Measurements from ENCODE around the gene UACA.
"Not testable (repeated sequence)": the region's sequence is repeated elsewhere in the genome, so short reads cannot be mapped to it uniquely, and the experiment has no call there.

The UACA gene, protein sequence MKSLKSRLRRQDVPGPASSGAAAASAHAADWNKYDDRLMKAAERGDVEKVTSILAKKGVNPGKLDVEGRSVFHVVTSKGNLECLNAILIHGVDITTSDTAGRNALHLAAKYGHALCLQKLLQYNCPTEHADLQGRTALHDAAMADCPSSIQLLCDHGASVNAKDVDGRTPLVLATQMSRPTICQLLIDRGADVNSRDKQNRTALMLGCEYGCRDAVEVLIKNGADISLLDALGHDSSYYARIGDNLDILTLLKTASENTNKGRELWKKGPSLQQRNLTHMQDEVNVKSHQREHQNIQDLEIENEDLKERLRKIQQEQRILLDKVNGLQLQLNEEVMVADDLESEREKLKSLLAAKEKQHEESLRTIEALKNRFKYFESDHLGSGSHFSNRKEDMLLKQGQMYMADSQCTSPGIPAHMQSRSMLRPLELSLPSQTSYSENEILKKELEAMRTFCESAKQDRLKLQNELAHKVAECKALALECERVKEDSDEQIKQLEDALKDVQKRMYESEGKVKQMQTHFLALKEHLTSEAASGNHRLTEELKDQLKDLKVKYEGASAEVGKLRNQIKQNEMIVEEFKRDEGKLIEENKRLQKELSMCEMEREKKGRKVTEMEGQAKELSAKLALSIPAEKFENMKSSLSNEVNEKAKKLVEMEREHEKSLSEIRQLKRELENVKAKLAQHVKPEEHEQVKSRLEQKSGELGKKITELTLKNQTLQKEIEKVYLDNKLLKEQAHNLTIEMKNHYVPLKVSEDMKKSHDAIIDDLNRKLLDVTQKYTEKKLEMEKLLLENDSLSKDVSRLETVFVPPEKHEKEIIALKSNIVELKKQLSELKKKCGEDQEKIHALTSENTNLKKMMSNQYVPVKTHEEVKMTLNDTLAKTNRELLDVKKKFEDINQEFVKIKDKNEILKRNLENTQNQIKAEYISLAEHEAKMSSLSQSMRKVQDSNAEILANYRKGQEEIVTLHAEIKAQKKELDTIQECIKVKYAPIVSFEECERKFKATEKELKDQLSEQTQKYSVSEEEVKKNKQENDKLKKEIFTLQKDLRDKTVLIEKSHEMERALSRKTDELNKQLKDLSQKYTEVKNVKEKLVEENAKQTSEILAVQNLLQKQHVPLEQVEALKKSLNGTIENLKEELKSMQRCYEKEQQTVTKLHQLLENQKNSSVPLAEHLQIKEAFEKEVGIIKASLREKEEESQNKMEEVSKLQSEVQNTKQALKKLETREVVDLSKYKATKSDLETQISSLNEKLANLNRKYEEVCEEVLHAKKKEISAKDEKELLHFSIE (N-terminal part only)

DNA sequence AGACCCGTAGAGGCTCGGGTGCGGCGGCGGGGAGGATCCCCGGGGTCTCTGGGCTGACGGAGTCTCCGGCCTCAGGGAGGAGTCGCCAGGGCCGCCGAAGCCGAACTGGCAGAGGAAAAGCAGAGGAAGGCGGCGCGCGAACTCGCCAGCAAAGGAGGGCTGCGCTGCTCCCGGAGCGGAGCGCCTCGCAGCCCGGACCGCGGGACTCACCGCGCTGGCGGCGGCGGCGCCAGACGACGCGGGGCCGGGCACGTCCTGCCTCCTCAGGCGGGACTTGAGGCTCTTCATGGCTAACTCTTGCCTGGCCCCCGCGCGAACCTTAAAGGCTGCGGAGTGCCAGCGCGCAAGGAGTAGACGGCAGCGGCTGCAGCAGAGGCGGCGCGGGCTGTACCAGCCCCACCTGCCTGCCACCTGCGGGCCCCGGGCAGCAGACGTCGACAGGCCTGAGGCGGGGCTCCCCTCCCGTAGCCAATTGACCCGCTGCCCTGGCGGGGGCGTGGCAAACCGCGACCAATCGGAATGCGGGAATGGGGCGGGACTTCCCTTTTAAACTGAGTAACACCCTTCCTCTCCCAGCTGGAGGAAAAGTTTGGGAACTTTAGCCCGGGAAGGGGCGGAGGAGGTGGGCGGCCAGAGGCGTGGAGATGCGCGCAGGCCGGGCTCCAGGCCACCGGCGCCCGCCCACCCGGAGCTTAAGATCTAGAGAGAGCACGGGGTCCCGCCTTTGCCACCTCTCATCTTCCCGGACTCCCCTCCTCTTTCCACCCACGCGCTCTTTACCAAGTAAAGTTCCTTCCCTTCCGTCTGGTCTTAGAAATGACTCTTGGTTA lies at the start of gene UACA:
TSS of gene UACA (minus strand) at position 439 of the 830 bp plus-strand sequence. CDS start at position 288, 151 bp downstream.
- DNase-seq, result peak; percentile 97

GRCh38 chr15:70812827-70813364 lies 49.5 kb upstream of the UACA start:
- DNase-seq, result no peak

GRCh38 chr15:70810916-70811578 lies 47.7 kb upstream of the UACA start:
- no peak for DNase-seq

GRCh38 chr15:70806992-70807712 lies 43.8 kb upstream of the UACA start:
- no peak for DNase-seq

GRCh38 chr15:70804388-70804787 lies 41.0 kb upstream of the UACA start:
- DNase-seq, result not testable (repeated sequence)

- DNase-seq, result peak; percentile 80
Observed at GRCh38 chr15:70802629-70803028, 39.3 kb upstream of the UACA start.

- no peak for DNase-seq
Observed at GRCh38 chr15:70801109-70801508, 37.8 kb upstream of the UACA start.

DNA sequence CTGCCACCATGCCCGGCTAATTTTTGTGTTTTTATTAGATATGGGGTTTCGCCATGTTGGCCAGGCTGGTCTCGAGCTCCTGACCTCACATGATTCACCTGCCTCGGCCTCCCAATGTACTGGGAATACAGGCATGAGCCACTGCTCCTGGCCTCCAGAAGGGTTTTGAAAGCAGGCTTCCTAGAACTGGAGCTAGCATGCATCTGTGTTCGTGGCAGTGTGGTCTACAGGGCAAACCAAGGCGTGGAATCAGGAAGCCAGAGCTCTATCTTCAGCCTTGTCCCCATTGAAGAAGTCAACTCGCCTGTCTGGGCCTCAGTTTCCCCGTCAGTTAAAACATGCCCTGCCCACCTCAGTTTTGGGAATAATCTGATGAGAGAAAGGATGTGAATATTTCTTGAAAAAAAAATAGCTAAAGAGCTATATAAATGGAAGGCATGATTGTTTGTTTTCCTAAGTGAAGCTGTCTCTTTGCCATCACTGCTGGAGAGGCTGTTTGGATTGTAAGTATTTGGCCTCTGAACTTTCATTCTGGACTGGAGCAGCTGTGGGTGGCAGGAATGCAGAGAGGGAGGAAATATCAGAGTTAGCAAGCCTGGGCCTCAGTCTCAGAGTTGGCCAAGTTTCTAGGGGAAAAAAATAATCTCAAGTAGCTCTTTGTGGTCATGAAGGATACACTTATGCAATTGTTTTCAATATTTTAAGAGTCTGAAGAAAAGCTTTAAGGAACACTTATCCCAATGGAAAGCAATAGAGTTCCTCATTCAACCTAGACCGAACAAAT lies 36.5 kb upstream of the UACA start:
- DNase-seq, result peak; percentile 93

DNA sequence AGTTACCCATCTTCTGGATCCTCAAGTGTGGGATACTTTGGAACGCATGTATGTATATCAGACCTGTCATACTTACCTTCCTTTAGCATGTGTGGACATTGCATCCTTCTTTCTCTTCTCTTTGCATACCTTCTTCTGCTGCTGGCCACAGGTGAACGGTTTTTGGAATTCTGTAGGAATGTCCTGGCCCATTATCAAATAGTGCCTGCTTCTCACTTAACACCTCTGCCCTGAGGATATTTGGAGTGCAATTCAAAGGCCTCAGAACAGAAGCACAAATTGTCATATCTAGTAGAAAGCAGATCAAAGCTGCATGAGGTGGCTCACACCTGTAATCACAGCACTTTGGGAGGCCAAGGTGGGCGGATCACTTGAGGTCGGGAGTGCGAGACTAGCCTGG lies 34.1 kb upstream of the UACA start:
- DNase-seq, result no peak

- DNase-seq, result no peak
Observed at GRCh38 chr15:70796516-70797310, 33.4 kb upstream of the UACA start.

- peak; percentile 97 for DNase-seq
Observed at GRCh38 chr15:70795311-70795665, 31.9 kb upstream of the UACA start.

DNA sequence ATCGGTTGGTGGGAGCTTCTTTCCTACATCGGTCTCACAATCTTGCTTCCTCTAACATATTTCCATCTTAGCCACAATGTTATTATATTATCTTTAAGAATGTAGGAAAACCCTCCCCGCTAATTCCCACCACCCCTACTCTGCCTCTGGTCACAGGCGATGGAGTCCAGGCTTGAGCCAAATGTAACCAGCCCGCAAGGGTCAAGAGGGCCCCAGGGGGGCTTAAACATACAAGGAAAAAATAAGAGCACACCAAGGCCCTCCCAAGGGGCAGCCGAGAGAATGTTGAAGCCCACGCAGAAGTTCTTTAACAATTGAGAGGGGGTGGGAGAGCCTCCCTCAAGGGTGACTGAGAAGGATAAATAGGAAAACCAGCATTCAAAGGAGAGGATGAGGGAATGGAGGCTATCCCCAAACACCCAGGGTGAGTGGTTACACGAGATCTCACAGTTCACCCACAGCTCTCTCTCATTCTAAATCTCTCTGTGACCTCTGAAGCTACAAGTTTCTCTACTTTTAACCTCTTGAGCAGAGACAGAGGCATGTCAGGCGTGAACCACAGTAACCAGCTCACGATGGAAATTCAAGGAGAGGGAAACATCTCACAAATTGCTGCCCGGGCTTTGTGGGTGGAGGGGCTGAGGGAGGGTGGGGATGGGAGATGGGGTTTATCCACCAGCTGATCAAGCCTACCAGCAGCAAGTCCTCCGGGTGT lies 31.4 kb upstream of the UACA start:
- peak; percentile 63 for DNase-seq

DNA sequence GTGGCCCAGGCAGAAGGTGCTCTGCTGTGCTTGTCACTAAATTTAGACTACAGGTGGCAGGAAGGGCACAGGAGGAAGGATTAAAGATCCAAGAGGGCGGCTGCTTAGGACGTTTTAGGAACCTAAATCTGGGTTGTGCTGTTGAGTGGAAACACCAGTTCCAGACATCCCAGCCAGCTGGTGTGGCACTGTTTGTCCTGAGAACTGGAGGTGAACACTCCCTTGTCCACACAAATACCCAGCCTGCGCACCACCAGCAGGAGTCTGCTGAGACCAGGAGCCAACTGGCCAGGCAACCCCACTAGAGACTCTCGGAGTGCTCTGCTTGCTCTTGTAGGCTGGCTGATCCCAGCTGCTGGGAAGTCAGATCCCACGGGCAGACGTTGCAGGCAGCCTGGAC lies 30.3 kb upstream of the UACA start:
- no peak for DNase-seq

- peak; percentile 89 for DNase-seq
Observed at GRCh38 chr15:70792171-70792573, 28.8 kb upstream of the UACA start.

DNA sequence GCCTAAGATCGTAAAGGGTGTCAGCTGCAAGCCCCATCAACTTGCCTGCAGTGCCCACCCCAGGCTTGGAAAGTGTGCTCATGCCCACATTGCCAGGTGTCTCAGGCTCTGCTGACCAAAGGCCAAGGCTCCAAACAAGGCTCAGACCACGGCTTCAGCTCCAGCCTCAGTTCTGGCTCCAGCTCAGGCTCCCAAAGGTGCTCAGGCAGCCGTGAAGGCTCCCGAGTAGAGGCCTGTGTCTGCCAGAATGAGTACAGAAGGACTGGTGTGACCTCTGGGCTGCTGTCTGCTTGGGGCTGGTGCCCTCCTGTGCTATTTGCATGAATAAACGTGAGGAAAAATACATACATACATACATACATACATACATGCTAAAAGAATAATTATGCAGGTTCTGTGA lies 27.9 kb upstream of the UACA start:
- no peak for DNase-seq

DNA sequence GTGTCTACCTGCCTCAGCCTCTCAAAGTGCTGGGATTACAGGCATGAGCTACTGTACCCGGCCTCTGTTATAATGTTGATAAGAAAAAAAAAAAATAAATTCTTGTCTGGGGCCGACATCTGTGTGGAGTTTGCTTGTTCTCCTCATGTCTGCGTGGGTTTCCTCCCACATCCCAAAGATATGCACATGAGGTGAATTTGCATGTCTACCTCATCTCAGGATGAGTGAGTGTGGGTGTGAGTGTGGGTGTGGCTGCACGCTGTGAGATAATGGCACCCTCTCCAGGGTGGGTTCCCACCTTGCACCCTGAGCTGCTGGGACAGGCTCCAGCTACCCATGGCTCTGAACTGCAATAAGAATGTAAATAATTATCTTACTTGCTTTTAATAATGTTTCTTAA lies 25.9 kb upstream of the UACA start:
- no peak for DNase-seq

GRCh38 chr15:70788114-70789049 lies 25.0 kb upstream of the UACA start:
- peak; percentile 64 for DNase-seq
